Measurements from ENCODE around the gene FGD4.

Gene FGD4

GRCh38 chr12:32407795-32408194, 8.4 kb downstream of the FGD4 start:
- no peak for DNase-seq

GRCh38 chr12:32413412-32413811, 14.1 kb downstream of the FGD4 start:
- no peak for DNase-seq

- no peak for DNase-seq
Measured at GRCh38 chr12:32418221-32418620, 18.9 kb downstream of the FGD4 start.

- DNase-seq = no peak
Measured at GRCh38 chr12:32418903-32419519, 19.7 kb downstream of the FGD4 start.

- no peak for DNase-seq
Measured at GRCh38 chr12:32419520-32419960, 20.2 kb downstream of the FGD4 start.

GRCh38 chr12:32420356-32420755, 21.0 kb downstream of the FGD4 start:
- DNase-seq = no peak

GRCh38 chr12:32423559-32423958, 24.2 kb downstream of the FGD4 start:
- DNase-seq = no peak

GRCh38 chr12:32431025-32431424, 31.7 kb downstream of the FGD4 start:
- no peak for DNase-seq

- DNase-seq = no peak
Measured at GRCh38 chr12:32435921-32436705, 36.8 kb downstream of the FGD4 start.

- DNase-seq = no peak
Measured at GRCh38 chr12:32437095-32437515, 37.7 kb downstream of the FGD4 start.

GRCh38 chr12:32440120-32440865, 40.9 kb downstream of the FGD4 start:
- no peak for DNase-seq

- no peak for DNase-seq
Measured at GRCh38 chr12:32443491-32443890, 44.1 kb downstream of the FGD4 start.

GRCh38 chr12:32444895-32445294, 45.5 kb downstream of the FGD4 start:
- no peak for DNase-seq

GRCh38 chr12:32445356-32445755, 46.0 kb downstream of the FGD4 start:
- no peak for DNase-seq

- DNase-seq = no peak
Measured at GRCh38 chr12:32446316-32447119, 47.2 kb downstream of the FGD4 start.

GRCh38 chr12:32448586-32448985, 49.2 kb downstream of the FGD4 start:
- DNase-seq = no peak

GRCh38 chr12:32450363-32450762, 51.0 kb downstream of the FGD4 start:
- no peak for DNase-seq

GRCh38 chr12:32450768-32451167, 51.4 kb downstream of the FGD4 start:
- DNase-seq = no peak

- no peak for DNase-seq
Measured at GRCh38 chr12:32451816-32452215, 52.5 kb downstream of the FGD4 start.

GRCh38 chr12:32454075-32454474, 54.7 kb downstream of the FGD4 start:
- no peak for DNase-seq

- no peak for DNase-seq
Measured at GRCh38 chr12:32454866-32455265, 55.5 kb downstream of the FGD4 start.

GRCh38 chr12:32455607-32456071, 56.3 kb downstream of the FGD4 start:
- no peak for DNase-seq

Measured in activated CD4-positive, alpha-beta T cell treated with anti-CD3 and anti-CD28 coated beads, Interleukin-2, amount 50 U/mL, for 1 hour (primary cell).